ENCODE results near the gene RGS10. TPM values are rescaled to one million over a fixed set of nuclear protein-coding genes. Genes with fewer than 3 reads are reported as not detected.

The RGS10 gene
- total RNA-seq, 4 donors from 2014 or later, result 31.4 to 41.6 (median 36.1) TPM

DNA sequence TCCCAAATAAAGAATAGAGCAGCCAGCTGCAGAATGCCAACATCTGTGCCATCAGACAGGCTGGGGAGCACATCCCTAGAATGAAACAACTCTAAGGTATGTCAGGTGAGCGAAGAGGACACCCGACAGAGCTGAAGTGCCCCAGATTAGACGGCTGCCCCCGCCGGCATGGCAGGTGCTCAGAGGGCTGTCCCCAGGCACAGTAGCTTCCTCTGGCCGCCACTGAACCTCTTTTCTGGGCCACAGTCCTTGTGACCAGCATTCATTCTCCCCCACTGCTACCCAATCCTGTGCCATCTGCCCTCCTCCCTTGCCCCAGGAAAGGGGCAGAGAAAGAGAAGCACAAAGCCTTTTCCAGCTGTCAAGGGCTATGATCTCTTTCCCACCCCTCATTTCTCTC is 41.7 kb downstream of the RGS10 start:
- Histone ChIP-seq H3K27ac (replicated peaks in 1 of 4) (no peak overlapping the region), H3K27me3 (no peaks in the 10 kb centered on the region), H3K4me3 (no peak overlapping the region), H3K4me1 (peaks cover 0 to 38% (median 27%) of the 10 kb centered on the region in 4 donors), H3K36me3 (peaks cover 0 to 7% (median 3%) of the 10 kb centered on the region in 4 donors), H3K9me3 (no peaks in the 10 kb centered on the region)
- no peak for DNase-seq (ENCODE audit: extremely low spot score)
- 90% methylated on average over 6 of the region's 6 CpGs for WGBS
- TF ChIP-seq EP300 (IDR thresholded peaks at IDR 0.05) (no peak), POLR2AphosphoS5 (IDR thresholded peaks at IDR 0.05) (no peak), POLR2A (IDR thresholded peaks at IDR 0.05; ENCODE audit: low read depth) (no peak)
- TF ChIP-seq, protein P1, sequence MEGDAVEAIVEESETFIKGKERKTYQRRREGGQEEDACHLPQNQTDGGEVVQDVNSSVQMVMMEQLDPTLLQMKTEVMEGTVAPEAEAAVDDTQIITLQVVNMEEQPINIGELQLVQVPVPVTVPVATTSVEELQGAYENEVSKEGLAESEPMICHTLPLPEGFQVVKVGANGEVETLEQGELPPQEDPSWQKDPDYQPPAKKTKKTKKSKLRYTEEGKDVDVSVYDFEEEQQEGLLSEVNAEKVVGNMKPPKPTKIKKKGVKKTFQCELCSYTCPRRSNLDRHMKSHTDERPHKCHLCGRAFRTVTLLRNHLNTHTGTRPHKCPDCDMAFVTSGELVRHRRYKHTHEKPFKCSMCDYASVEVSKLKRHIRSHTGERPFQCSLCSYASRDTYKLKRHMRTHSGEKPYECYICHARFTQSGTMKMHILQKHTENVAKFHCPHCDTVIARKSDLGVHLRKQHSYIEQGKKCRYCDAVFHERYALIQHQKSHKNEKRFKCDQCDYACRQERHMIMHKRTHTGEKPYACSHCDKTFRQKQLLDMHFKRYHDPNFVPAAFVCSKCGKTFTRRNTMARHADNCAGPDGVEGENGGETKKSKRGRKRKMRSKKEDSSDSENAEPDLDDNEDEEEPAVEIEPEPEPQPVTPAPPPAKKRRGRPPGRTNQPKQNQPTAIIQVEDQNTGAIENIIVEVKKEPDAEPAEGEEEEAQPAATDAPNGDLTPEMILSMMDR (IDR thresholded peaks at IDR 0.05), result no peak
- intact Hi-C loops (cut with DNase I), result loop anchor here (2.0 kb wide), 1 partner anchor 298 kb away; no protein-coding TSS in a partner anchor

DNA sequence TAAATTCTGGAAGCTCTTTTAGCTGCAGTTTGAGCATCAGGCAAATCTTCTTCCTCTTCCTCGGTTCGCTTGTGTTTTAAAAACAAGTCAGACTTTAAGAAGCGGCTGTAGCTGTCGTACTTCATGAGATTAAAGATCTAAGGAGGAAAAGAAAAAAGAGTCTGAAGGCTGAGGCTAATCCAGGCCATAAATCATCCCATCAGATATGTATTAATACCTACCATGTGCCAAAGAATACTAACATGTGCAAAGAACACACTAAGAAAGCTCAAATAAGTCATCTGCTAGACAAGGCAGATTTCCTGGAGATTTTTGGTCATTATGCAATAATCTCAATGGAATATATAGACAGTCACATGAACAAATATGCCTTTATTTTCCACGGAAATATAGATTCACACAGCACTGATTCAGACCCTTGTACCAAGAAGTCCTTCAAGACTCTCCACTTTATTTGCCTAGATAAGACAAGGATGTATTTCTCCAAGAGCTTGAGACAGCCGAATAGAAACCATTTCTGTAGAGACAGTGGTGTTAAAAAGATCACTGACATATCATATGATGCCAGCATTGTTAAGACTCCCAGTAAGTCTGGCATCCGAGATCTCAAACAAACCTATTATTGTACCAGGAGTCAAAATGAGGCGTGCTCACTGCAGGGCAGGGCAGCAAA is 42.3 kb downstream of the RGS10 start:
- no peaks in the 10 kb centered on the region for H3K9me3 ChIP-seq
- no peak overlapping the region for H3K4me3 ChIP-seq
- H3K4me1 ChIP-seq, result peaks cover 0 to 34% (median 22%) of the 10 kb centered on the region in 4 donors
- no peak overlapping the region for H3K27ac ChIP-seq (replicated peaks in 1 of 4)
- intact Hi-C loops (cut with DNase I), result loop anchor here (2.0 kb wide), 1 partner anchor 297 kb away; no protein-coding TSS in a partner anchor
- peaks cover 0 to 7% (median 3%) of the 10 kb centered on the region in 4 donors for H3K36me3 ChIP-seq
- DNase-seq (ENCODE audit: extremely low spot score), result no peak
- WGBS, result 42% methylated on average over 8 of the region's 8 CpGs
- H3K27me3 ChIP-seq, result no peaks in the 10 kb centered on the region
- no peak for TF ChIP-seq POLR2AphosphoS5 (IDR thresholded peaks at IDR 0.05)
- TF ChIP-seq EP300 (IDR thresholded peaks at IDR 0.05), result no peak
- TF ChIP-seq, protein P1 (IDR thresholded peaks at IDR 0.05), result no peak
- TF ChIP-seq POLR2A (IDR thresholded peaks at IDR 0.05; ENCODE audit: low read depth), result no peak

DNA sequence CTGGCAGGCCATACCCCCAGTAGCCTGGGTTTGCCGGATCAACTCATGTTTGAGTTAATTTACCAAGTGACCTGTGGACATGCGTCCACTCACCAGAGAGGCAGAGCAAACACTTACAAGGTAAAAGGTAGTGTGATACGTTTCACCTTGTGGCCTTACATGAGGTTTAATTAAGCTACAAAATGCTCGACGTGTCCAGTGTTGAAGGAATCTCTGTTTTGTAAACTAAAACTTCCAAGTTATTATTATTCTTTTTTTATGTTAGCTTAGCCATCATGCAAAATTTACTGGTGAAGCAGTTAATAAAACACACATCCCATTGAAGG is 42.9 kb downstream of the RGS10 start:
- Histone ChIP-seq H3K36me3 (peaks cover 0 to 7% (median 3%) of the 10 kb centered on the region in 4 donors), H3K4me1 (peaks cover 0 to 34% (median 22%) of the 10 kb centered on the region in 4 donors), H3K27me3 (no peaks in the 10 kb centered on the region), H3K9me3 (no peaks in the 10 kb centered on the region), H3K4me3 (no peak overlapping the region), H3K27ac (replicated peaks in 1 of 4) (no peak overlapping the region)
- DNase-seq (ENCODE audit: extremely low spot score), result no peak
- 70% methylated on average over 5 of the region's 5 CpGs for WGBS
- intact Hi-C loops (cut with DNase I), result loop anchor here (2.0 kb wide), 1 partner anchor 297 kb away; no protein-coding TSS in a partner anchor
- TF ChIP-seq, protein P1 (IDR thresholded peaks at IDR 0.05), result no peak
- TF ChIP-seq EP300 (IDR thresholded peaks at IDR 0.05), result no peak
- no peak for TF ChIP-seq POLR2AphosphoS5 (IDR thresholded peaks at IDR 0.05)
- TF ChIP-seq POLR2A (IDR thresholded peaks at IDR 0.05; ENCODE audit: low read depth), result no peak

DNA sequence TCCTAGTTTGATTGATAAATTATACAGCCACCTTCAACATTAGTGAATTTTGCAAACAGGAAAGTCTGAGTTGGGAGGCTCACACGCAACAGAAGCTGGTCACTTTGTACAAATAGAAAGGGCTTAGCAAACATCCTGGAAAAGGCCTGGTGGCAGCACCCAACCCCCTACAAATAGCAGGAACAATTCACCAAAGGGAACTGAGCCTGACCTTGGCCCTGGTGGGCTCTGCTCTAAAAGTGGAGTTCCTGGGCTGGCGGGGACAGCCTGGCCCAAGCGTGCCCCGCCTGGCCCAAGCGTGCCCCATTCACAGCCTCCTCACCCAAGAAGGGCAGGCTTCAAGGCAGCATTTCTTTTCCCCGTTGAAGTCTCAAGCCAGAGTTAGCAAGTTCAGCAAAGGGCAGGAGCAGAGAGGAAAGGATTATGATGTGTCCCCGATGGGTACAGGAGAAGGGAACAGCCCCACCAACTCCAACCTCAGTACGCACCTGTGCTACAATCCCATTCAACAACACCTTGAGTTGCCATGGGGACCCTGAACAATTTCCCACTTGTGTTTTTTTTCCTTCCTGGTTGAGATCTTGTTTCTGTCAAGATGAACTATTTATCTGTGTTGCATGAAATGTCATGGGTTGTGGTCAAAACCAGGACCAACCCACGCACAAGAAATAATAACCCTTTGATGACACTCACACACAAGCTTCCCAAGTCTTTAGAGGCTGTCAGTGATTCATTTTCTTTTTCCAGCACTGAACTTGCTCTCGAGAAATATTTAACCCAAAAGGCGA is 43.4 kb downstream of the RGS10 start:
- intact Hi-C loops (cut with DNase I), result no loop called here
- WGBS, result 77% methylated on average over 7 of the region's 11 CpGs
- Histone ChIP-seq H3K9me3 (no peaks in the 10 kb centered on the region), H3K4me3 (no peak overlapping the region), H3K27me3 (no peaks in the 10 kb centered on the region), H3K27ac (replicated peaks in 1 of 4) (no peak overlapping the region), H3K36me3 (peaks cover 0 to 7% (median 3%) of the 10 kb centered on the region in 4 donors), H3K4me1 (peaks cover 0 to 37% (median 27%) of the 10 kb centered on the region in 4 donors)
- no peak for DNase-seq (ENCODE audit: extremely low spot score)
- no peak for TF ChIP-seq EP300 (IDR thresholded peaks at IDR 0.05)
- TF ChIP-seq, protein P1 (IDR thresholded peaks at IDR 0.05), result no peak
- no peak for TF ChIP-seq POLR2A (IDR thresholded peaks at IDR 0.05; ENCODE audit: low read depth)
- TF ChIP-seq POLR2AphosphoS5 (IDR thresholded peaks at IDR 0.05), result no peak

Data from esophagus muscularis mucosa (tissue), 4 donors.